Fibroblast of mammary gland (primary cell): ENCODE measurements around the gene PAX2.

Source experiments
- DNase-seq: peaks from one replicate; pipeline ENCODE4 v3.0.0-alpha.2; 2010; ENCODE audit warnings: low read depth
- H3K4me3 ChIP-seq: 2 replicates; pipeline ENCODE4 v1.5.1; 2011; ENCODE audit warnings: low read depth, mild to moderate bottlenecking, low read length, moderate library complexity; ENCODE audit not compliant: control insufficient read depth
- TF ChIP-seq, protein P1 (sequence below): conservative IDR thresholded peaks from 2 replicates; pipeline ENCODE4 v1.5.1; 2011; ENCODE audit warnings: low read depth, low read length, inconsistent platforms; ENCODE audit not compliant: control insufficient read depth, insufficient read depth

Gene PAX2

DNA sequence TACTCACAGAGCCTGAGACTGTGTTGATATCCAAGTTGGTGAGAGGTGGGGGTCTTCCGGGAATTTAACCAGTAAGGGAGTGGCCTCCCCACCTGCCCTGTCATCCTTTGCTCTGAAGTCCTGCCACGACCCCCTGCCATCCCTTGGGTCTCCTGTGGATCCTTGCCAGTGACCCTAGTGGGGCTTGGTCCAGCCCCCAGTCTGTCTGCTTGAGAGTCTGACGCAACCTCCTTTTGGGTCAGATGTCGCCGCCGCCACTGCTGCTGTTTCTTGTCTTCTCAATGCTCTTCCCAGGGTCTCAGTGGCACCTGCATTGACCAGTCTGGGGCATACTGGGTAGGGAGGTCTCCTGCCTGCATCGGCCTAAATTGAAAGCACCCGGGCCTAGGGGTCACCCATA lies 28.8 kb downstream of the PAX2 start:
- DNase-seq, result no peak
- H3K4me3 ChIP-seq, result no peak overlapping the region
- TF ChIP-seq, protein P1, sequence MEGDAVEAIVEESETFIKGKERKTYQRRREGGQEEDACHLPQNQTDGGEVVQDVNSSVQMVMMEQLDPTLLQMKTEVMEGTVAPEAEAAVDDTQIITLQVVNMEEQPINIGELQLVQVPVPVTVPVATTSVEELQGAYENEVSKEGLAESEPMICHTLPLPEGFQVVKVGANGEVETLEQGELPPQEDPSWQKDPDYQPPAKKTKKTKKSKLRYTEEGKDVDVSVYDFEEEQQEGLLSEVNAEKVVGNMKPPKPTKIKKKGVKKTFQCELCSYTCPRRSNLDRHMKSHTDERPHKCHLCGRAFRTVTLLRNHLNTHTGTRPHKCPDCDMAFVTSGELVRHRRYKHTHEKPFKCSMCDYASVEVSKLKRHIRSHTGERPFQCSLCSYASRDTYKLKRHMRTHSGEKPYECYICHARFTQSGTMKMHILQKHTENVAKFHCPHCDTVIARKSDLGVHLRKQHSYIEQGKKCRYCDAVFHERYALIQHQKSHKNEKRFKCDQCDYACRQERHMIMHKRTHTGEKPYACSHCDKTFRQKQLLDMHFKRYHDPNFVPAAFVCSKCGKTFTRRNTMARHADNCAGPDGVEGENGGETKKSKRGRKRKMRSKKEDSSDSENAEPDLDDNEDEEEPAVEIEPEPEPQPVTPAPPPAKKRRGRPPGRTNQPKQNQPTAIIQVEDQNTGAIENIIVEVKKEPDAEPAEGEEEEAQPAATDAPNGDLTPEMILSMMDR, result no peak

DNA sequence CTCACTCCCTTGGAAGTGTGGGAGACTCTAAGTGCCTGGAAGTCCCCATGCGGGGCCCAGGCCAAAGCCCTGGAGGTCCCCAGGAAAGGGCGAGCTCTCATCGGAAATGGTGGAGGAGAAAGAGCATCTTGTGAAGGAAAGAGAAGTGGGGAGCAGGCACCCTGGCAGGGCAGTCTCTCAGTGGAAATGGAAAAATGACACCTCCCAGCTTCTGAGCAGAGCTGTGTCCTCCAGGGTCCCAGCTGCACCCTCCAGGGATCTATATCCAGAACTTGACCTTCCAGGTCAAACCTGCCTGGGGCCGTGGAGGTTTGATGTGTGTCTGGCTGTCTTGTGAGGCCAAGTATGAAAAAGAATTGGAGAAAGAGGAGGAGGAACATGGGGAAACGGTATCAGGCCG lies 29.5 kb downstream of the PAX2 start:
- TF ChIP-seq, protein P1, result no peak
- no peak for DNase-seq
- no peak overlapping the region for H3K4me3 ChIP-seq

DNA sequence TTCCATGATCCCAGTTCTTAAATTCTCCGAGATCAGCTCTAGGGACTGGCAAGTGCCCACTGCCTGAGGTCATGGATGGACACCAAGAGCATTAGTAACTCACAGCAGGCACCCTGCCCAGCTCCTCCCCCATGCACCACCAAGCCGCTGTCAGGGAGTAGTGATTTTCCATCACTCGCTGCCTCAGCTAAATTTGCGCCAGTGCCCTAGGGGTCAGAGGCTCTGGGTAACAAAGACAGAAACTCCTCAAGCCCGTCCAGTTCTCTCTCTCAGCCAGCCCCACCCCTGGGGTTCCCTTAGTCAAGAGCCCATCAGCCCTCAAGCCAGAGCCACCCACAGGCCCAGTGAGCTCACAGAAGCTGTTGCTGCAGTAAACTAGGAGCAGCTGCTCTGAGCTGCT lies 30.0 kb downstream of the PAX2 start:
- H3K4me3 ChIP-seq, result no peak overlapping the region
- peak; percentile 49 for DNase-seq
- TF ChIP-seq, protein P1, result no peak

DNA sequence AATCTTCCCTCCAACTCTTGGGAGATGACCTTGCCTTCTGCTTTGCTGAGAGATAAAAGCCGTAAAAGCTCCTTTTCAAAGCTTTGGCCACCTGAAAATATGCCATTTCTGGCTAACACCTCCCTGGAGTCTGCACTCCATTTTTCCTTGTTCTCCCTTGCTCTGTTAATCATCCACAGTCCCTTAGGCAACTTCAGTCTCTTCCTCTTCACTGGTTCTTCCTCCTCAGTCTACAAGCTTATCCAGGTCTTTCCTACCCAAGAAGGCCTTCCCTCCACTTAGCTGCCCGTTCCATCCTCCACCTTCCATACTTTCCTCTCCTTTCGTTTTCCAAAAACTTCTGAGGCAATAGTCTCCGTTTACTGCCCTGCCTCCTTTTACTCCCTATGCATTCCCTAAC lies 30.5 kb downstream of the PAX2 start:
- DNase-seq, result no peak
- no peak overlapping the region for H3K4me3 ChIP-seq
- TF ChIP-seq, protein P1, result no peak

DNA sequence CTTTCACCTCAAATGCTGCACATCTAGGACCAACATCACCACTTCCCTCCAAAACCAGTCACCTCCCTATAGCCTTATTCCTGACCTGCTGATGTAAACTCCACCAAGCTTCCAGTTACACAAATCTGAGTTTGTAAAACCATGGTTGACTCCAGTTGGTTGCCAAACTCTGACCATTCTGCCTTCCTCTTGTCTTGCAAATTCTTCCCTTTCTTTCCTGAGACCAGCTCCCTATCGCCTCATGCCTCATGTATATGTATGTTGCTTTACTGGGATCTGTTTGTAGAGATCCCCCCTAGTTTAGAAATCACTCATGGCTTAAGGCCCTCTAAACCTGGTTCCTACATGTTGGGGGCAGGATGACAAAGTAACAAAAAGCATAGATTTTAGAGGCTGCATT lies 31.3 kb downstream of the PAX2 start:
- H3K4me3 ChIP-seq, result no peak overlapping the region
- TF ChIP-seq, protein P1, result no peak
- DNase-seq, result no peak

DNA sequence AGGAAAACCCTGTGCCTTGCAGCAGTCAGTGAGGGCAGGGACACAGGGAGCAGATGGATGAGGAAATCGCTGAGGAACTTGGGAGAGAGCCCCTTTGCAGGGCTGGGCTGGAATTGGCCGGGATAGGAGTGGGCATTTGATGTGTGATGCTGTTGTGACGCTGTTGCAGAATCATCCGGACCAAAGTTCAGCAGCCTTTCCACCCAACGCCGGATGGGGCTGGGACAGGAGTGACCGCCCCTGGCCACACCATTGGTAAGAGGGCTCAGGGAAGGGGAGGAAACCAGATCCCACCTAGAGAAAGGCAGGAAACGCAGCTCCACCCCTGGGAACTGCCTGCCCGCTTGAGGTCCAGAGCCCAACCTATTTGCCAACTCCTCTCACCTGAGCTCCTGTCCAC lies 33.9 kb downstream of the PAX2 start:
- TF ChIP-seq, protein P1, result no peak
- no peak for DNase-seq
- H3K4me3 ChIP-seq, result no peak overlapping the region

DNA sequence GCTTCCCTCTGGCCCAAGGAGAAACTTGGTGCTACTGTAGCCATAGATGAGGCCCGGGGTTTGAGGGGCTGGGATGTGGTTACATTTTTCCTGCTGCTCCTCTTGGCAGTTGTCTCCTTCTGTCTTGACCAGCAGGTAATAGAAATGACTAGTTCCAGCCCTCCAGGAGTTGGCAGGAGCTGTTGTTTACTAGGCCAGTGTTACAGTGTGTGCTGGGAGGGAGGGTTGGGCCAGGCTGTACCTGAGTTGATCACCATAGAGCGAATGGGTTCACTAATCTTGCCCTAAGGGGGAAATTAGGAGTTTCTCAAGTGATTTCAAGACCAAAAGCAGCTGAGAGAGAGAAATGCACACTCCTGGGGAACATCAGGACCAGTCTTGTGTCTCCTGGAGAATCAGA lies 34.9 kb downstream of the PAX2 start:
- no peak for DNase-seq
- TF ChIP-seq, protein P1, result no peak
- no peak overlapping the region for H3K4me3 ChIP-seq
